Choroid plexus epithelial cell (primary cell): ENCODE measurements around the gene UBE2I.

ENCODE experiments used
- DNase-seq: peaks from one replicate; pipeline ENCODE4 v3.0.0-alpha.2; 2010; ENCODE audit warnings: low read depth
- H3K4me3 ChIP-seq: 2 replicates; pipeline ENCODE4 v1.5.1; 2011; ENCODE audit warnings: low read depth, mild to moderate bottlenecking, control low read depth, low read length, moderate library complexity
- TF ChIP-seq, protein P1 (sequence below): conservative IDR thresholded peaks from 2 replicates; pipeline ENCODE4 v1.5.1; 2011; ENCODE audit warnings: low read depth, mild to moderate bottlenecking, control low read depth, inconsistent platforms, low read length, moderate library complexity

Gene UBE2I

DNA sequence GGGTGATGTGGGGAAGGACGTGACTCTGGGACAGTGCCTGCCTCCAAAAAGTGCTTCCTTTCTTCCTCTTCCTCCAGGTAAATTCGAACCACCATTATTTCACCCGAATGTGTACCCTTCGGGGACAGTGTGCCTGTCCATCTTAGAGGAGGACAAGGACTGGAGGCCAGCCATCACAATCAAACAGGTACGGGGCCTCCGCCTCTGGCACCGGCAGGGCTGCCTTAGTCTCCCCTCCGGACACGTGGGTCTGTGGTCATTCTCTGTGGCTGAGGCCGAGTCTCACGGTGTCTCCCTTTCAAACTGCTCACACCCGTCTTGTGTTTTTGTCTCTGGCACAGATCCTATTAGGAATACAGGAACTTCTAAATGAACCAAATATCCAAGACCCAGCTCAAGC lies 10.7 kb downstream of the UBE2I start:
- no peak for DNase-seq

DNA sequence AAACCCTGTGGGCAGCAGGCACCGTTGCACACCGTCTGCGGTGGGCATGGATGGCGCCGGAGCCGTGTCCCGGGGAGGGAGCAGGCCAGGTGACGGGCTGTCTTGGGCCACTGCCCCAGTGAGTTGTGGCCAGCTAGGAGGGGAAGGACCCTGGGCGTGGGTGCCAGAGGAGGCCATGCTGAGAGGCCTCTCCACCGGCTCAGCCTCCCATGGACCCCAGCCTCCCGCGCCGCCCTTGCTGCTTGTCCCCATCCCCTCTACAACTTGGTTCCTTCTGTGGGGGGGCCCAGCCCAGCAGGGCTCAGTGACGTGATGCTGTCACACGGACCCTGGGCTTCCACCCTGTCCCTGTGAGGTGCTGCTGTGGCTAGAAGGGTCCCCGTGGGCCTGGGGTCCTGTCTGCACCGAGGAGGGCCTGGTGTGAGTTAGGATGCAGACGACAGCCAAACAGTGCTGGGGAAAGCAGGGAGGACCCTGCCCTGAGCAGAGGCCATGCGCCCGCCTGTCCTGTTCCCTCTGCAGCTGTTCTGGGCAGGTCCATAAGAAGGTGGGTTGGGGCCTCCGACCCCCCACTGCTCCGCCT lies 11.3 kb downstream of the UBE2I start:
- H3K4me3 ChIP-seq, result no peak overlapping the region
- DNase-seq, result no peak
- TF ChIP-seq, protein P1, sequence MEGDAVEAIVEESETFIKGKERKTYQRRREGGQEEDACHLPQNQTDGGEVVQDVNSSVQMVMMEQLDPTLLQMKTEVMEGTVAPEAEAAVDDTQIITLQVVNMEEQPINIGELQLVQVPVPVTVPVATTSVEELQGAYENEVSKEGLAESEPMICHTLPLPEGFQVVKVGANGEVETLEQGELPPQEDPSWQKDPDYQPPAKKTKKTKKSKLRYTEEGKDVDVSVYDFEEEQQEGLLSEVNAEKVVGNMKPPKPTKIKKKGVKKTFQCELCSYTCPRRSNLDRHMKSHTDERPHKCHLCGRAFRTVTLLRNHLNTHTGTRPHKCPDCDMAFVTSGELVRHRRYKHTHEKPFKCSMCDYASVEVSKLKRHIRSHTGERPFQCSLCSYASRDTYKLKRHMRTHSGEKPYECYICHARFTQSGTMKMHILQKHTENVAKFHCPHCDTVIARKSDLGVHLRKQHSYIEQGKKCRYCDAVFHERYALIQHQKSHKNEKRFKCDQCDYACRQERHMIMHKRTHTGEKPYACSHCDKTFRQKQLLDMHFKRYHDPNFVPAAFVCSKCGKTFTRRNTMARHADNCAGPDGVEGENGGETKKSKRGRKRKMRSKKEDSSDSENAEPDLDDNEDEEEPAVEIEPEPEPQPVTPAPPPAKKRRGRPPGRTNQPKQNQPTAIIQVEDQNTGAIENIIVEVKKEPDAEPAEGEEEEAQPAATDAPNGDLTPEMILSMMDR, result no peak

More for the DNA sequence above, 10.7 kb downstream of the UBE2I start:
- H3K4me3 ChIP-seq, result no peak overlapping the region
- TF ChIP-seq, protein P1, result no peak

DNA sequence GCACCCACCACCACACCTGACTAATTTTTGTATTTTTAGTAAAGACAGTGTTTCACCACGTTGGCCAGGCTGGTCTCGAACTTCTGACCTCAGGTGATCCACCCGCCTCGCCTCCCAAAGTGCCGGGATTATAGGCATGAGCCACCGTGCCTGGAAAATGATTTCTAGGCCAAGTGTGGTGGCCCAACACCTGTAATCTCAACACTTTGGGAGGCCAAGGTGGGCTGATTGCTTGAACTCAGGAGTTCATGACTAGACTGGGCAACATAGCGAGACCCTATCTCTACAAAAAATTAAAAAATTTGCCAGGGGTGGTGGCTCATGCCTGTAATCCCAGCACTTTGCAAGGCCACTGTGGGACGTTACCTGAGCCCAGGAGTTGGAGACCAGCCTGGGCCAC lies 13.0 kb downstream of the UBE2I start:
- no peak overlapping the region for H3K4me3 ChIP-seq
- DNase-seq, result no peak
- TF ChIP-seq, protein P1, result no peak

DNA sequence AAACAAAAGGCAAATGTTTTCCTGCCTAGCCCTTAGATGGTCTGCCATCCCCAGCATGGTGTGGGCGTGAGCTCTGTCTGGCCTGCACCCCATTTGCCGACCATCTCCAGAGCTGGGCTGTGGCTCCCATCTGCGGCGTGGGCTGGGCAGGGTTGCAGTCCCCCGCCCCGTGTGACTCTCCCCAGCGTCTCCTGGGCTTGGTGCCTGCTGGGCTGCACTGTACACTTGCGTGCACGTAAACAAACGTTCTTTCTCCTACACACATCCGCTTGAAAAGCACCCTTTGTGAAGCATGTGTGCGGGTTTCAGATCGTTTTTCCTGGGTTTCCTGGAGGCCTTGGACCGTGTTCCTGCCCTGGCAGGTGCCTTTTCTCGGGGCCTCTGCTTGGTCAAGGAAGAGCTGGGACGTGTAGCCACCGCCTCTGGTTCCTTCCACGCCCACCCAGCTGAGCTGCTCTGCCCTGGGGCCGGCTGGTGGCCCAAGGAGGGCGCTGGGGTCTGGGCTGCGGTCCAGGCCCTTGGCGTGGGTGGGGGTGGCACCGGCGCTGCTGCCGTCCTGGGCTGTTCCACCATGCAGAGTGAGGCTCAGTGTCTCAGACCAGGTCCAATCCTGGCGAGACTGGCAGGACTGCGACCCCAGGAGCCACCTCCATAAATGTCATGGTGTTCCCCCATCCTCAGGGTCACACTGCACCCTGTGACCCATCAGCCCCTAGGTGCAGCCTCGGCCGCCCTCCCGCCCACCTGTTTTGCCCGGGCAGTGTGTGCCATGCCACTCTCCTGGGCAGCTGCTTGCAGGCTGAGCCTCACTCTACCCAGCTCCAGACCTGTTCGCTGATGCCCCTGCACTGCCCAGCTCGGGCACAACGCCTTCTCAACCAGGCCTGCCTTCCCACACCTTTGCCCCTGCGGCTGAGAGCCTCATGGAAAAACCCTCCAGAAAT lies 14.1 kb downstream of the UBE2I start:
- no peak overlapping the region for H3K4me3 ChIP-seq
- TF ChIP-seq, protein P1, result no peak
- DNase-seq, result no peak

DNA sequence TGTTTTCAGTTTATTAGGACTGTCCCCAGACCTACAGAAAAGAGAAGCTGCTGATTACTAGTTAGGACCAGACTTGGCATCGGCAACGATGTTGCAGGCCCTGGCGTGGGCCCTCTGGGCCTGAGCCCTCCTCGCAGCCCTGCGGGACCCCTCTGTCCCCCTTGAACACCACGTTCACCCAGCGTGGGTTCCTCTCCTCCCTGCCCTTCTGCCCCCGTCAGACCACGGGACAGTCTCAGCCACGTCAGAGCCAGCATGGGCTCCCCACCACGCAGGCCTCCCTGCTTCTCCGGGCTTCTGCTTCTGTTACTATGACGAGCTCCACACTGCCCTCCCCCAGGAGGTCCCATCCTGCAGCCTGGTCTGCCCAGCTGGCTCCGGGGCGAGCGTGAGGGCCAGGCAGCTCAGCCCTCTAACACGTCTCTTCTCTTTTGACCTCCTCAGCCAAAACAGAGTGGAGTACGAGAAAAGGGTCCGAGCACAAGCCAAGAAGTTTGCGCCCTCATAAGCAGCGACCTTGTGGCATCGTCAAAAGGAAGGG lies 14.9 kb downstream of the UBE2I start:
- H3K4me3 ChIP-seq, result no peak overlapping the region
- DNase-seq, result no peak
- TF ChIP-seq, protein P1, result no peak

DNA sequence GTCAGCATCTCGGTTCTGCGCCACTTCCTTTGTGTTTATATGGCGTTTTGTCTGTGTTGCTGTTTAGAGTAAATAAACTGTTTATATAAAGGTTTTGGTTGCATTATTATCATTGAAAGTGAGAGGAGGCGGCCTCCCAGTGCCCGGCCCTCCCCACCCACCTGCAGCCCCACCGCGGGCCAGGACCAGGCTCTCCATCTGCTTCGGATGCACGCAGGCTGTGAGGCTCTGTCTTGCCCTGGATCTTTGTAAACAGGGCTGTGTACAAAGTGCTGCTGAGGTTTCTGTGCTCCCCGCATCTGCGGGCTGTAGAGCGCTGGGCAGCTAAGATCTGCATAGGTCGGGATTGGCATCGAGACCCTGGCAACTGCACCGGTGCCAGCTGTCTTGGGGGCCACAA lies 15.8 kb downstream of the UBE2I start:
- no peak overlapping the region for H3K4me3 ChIP-seq
- TF ChIP-seq, protein P1, result no peak

More for the DNA sequence above, 15.8 kb downstream of the UBE2I start:
- DNase-seq, result no peak
